Measurements from ENCODE around the gene FGF18.

Gene FGF18

GRCh38 chr5:171444582-171444981 is 25.1 kb downstream of the FGF18 start:
- DNase-seq = peak; percentile 31

DNA sequence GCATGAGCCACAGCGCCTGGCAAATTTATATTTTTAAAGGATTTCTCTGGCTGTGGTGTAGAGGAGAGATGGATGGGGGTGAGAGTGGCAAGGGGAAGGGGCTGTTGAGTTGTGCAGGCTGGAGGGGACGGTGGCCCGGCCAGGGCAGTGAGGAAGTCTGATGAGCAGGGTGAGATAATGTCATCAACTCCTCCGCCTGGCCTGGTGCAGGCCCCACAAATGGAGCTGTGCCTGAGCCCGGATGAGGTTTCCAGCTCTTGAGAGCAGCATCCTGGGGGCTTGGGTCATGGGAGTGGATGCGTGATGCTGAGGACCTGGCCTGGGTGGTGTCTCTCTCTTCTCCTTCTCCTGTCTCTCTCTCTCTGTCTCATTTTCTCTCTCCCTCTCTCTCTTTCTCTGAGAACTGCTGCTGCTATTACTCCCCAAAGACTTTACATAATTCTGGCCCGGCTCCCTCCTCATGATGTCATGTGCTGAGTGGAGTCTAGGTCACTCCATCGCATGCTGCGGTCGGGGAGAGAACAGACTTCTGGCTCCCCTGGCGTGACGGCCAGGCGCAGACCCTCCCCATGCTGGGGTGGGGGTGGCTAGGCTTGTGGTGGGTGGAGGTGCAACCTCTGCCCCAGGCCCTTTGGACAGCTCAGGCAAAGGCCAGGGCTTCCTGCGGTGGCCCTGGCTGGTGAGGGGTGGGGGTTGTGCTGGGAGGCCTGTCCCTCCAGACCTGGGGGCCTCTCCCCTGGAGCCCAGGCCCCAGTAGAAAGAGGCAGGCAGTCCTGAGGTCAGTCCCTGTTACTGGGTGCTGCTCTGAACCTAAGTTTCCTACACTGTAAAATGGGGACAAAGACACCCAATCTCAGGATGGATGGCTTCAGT is 26.4 kb downstream of the FGF18 start:
- peak; percentile 89 for DNase-seq

DNA sequence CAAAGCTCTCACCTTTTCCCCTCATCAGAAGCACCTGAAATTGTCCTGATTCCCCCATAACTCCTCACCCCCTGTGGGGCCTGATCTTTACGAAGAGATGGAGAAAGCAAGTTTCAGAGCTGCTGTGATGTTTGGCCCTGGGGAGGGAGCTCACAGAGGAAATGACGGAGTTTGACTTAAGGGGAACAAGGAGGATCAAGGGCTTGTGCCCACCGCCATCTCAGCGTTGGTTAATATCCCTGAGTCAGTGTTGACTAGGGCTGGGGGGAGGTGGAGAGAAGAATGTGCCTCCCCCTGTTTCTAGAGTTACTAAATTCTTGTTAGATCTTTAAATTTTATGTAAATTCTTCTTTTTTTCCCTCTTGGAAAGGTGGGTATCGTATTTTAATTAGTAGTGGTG is 27.8 kb downstream of the FGF18 start:
- DNase-seq = peak; percentile 60

GRCh38 chr5:171449426-171449825 is 30.0 kb downstream of the FGF18 start:
- DNase-seq = no peak

DNA sequence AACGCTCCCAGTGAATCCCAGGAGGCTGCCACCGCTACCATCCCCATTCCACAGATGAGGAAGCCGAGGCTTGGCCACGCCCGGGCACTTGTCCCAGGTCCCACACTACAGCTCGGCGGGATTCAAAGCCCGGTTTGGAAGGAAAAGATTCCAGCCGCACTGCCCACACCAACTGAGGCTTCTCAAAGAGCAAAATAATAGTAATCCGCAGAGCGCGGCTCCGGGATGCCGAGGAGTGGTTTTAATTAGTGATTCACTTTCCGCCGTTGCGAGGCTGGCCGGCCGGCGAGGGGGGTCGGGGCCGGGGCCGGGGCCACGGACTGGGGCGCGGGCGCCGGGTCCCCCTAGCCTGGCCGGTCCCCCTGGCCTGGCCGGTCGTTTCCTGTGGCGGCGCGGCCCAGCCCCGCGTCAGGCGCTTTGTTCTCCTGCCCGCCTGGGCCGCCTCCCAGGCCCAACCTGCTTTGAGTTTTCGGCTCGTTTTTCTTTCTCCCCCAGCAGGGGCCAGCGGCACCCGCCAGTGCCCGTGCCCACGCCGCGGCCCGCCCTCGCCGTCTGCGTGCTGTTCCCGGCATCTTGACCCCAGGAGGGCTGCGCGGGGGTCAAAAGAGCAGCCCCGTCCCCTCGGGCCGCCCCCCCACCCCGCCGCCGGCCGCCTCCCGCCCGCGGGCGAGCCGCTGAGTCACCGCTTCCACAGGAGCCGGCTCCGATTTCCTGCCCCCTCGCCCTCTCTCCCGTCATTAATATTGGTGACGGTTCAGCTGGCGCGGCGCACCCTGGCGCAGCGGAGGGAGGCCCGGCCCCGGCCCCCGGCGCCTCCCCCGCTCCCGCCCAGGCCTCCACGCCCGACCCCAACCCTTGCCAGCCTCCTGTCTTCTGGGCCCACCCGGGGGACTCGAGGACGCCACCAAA is 31.2 kb downstream of the FGF18 start:
- DNase-seq = peak; percentile 87

DNA sequence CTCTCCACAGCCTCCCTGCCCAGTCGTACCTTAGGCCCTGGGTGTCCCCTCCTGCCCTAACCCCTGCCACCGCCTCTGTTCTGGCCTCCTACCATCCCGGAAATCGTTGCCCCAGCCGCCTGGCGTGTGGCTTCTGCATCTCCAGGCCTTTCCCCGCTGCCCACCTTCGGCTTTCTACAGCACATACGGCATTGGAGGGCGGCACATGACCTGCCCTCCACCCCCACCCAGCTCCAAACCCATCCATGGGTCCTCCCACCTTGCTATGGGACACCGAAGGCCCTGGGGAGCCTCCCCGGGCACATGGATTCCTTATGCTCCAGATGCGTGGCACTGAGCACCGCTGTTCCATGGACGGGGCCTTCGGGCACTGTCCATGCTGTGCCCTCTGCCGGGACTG is 32.0 kb downstream of the FGF18 start:
- DNase-seq = no peak

DNA sequence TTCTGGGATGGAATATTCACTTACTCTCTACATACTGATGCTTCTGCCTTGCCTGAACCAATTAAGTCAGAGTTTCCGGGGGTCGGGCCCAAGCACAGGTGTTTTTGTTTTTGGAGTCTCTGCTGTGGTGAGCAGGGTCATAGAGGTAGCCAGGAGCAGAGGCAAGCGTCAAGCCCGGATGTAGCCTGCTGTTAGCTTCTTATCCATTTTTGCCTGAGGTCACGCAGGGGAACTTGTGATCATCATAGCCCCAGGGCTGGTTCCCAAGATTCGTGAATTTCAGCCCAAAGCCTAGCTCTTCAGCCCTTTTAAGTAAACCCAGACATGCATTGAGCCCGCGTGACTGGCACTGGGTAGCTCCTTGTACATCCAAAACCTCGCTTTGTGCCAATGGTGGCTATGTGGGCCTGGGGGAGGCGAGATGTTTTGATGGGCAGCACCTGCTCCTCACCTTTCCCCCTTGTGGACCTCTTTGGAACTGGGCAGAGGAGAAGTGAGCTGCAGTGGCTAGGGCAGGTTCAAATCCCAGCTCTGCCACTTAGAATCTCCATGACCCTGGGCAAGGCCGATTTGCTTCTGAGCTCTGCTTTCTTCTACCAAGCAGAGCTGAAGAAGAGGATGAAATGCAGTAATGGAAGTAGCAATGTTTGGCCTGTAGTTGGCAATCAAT is 33.7 kb downstream of the FGF18 start:
- DNase-seq = no peak

- DNase-seq = no peak
Measured at GRCh38 chr5:171453988-171454387, 34.5 kb downstream of the FGF18 start.

DNA sequence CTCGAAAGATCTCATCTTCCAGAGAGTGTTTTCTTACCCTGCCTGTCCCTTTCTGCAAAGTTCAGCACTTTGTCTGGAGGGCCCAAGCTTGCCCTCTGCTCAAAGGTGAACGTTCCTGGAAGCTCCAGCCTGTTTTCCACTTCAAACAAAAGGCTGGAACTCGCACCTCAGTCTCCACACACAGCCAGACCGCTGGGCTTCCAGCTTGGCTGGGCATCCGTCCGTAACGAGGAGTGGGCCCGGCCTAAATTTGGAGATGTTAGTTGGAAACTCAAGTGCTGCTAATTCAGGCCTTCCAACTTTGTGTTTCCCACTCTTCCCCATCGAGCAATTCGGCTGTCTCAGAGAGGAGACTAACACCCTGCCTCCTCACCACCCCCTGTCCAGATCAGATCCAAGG is 35.1 kb downstream of the FGF18 start:
- no peak for DNase-seq

DNA sequence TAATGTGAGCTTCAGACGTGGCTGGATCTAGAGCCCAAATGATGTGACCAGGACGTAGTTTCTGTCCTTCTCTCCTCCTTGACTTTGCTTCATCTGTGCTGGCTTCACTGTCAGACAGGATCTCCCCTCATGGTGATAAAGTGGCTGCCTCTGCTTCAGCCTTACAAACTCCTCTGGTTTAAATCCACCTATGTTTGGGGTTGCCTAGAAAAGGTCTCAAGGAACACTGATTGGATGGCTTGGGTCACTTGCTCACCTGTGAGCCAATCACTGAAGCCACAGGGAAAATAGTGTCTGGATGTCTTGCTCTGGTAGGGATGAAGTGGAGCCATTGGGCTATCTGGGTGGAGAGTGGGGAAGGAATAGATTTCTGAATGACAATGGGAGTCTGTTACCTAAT is 36.1 kb downstream of the FGF18 start:
- no peak for DNase-seq

DNA sequence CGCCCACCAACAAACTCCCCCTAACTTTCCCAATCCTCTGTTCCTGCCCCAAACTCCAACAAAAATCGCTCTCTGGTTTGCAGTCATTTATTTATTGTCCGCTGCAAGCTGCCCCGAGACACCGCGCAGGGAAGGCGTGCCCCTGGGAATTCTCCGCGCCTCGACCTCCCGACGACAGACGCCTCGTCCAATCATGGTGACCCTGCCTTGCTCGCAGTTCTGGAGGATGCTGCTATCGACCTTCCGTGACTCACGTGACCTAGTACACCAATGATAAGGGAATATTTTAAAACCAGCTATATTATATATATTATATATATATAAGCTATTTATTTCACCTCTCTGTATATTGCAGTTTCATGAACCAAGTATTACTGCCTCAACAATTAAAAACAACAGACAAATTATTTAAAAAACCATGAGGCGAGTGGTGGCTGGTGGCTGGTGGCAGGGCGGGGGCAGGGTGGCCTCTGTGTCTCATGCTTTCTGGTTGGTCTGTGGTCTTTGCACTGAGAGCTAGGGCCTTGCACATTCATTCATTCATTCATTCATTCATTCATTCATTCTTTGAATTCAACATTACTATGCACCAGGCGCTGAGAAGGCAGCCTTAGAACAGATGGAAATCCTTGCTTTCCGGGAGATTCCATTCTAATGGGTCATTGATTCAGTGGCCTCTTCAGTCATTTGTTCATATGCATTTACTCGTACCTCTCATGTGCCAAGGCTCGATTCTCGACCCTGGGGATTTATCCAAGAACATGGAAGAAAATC is 37.9 kb downstream of the FGF18 start:
- DNase-seq = no peak

DNA sequence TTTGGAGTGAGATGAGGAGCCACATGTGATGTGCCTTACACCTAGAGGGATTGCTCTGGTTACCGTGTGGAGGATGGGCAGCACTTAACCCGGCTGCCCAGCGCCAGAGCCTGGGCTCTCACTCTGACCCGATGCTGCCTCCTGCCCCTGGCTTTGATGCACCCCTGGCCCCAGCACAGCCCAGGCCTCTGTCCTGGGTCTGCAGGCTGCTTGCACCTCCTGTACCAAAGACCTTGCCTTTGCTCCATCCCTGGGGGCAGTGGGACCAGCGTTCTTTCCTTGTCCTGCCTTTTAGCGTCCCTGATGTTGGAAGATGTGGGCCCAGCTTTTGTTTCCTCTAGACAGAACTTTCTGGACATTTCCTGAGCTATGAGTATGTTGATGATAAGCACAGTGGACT is 40.4 kb downstream of the FGF18 start:
- no peak for DNase-seq

- DNase-seq = no peak
Measured at GRCh38 chr5:171462136-171462927, 42.9 kb downstream of the FGF18 start.

GRCh38 chr5:171462928-171463861 is 43.7 kb downstream of the FGF18 start:
- DNase-seq = peak; percentile 71

GRCh38 chr5:171463862-171464229 is 44.4 kb downstream of the FGF18 start:
- no peak for DNase-seq

- DNase-seq = no peak
Measured at GRCh38 chr5:171464829-171465228, 45.4 kb downstream of the FGF18 start.

DNA sequence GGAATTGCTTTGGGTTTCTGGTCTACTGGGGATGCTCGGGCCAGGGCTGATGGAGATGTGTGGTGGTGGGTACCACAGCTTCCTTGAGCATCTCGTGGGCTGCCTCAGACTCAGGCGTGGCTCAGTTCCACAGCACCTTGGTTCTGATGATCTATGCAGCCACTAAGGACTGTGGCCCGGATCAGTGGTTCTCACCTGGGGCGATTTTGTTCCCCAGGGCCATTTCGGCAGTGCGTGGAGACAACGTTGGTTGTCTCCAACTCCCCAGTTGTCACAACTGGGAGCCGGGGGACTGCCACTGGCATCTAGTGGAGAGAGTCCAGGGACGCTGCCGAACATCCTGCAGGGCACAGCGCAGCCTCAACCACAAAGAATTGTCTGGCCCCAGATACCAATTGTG is 47.7 kb downstream of the FGF18 start:
- DNase-seq = no peak

- DNase-seq = no peak
Measured at GRCh38 chr5:171469326-171469725, 49.9 kb downstream of the FGF18 start.

DNA sequence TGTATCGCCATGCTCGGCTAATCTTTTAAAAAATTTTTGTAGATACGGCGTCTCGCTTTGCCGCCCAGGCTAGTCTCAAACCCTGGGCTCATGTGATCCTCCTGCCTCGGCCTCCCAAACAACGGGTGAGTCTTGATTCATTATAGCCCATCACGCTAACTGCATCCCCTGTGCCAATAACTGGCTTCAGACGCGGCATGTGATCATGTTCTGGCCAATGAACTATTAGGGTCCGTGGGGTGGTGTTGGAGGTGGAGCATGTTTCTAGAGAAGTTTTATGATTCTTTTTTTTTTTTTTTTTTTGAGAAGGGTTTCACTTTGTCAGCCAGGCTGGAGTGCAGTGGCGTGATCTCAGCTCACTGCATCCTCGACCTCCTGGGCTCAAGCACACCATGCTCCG is 51.0 kb downstream of the FGF18 start:
- no peak for DNase-seq

DNA sequence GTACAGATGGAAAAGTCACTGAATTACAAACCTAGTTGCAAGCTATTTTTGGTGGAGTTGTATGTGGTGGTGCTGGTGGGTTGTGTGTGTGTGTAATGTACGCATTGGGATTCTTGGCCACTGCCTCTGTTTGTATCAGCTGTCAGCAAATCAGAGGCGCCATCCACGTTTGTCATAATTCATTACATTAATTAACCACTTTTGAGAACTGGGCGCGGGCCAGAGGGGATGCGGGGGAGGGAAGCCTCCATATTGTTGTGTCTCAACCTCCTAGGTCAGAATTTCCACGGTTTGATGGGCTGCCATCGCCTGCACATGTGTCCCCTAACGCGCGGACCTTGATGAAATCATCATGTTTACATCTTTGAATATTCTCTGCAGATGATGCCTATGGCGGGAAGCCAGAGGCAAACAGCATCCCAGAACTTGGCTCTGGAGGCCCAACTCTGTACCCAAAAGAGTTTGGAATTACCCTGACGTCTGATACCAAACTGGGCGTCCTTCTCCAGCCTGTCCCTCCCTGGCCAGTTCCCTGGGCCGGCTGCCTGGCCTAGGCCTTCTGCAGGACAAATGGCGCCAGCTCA is 54.9 kb downstream of the FGF18 start:
- no peak for DNase-seq

Data from fibroblast of upper back skin (primary cell).